WI38 (cell line): ENCODE measurements around the gene C19orf25.
A peak's percentile ranks its signal among the peaks of the same experiment; 100 is the strongest.

Experiments
- H3K4me3 ChIP-seq: 2 replicates; pipeline ENCODE4 v1.5.1; 2011; ENCODE audit warnings: low read depth, mild to moderate bottlenecking, control low read depth, low read length
- CTCF ChIP-seq: IDR thresholded peaks from 2 replicates; pipeline ENCODE4 v1.5.1; 2012; ENCODE audit warnings: low read depth, mild to moderate bottlenecking, control low read depth, low read length

Gene C19orf25

GRCh38 chr19:1472231-1473084, 6.6 kb downstream of the C19orf25 start:
- TF ChIP-seq CTCF: no peak
- H3K4me3 ChIP-seq: no peak overlapping the region

GRCh38 chr19:1471515-1472160, 7.4 kb downstream of the C19orf25 start:
- no peak for TF ChIP-seq CTCF
- no peak overlapping the region for H3K4me3 ChIP-seq

GRCh38 chr19:1471010-1471514, 8.0 kb downstream of the C19orf25 start:
- H3K4me3 ChIP-seq: peak overlapping the region; percentile 30
- no peak for TF ChIP-seq CTCF

- no peak for TF ChIP-seq CTCF
- peak overlapping the region; percentile 30 for H3K4me3 ChIP-seq
Measured at GRCh38 chr19:1470305-1471009, 8.6 kb downstream of the C19orf25 start.

GRCh38 chr19:1470055-1470304, 9.0 kb downstream of the C19orf25 start:
- no peak overlapping the region for H3K4me3 ChIP-seq
- TF ChIP-seq CTCF: no peak

GRCh38 chr19:1469255-1470054, 9.6 kb downstream of the C19orf25 start:
- H3K4me3 ChIP-seq: no peak overlapping the region
- TF ChIP-seq CTCF: no peak
